CD4-positive, alpha-beta T cell (primary cell): ENCODE results near the gene NUDT8. TPM values are rescaled to one million over a fixed set of nuclear protein-coding genes. Genes with fewer than 3 reads are reported as not detected.

Experiments
- ATAC-seq: fragments of 200-7000 bp; cut with Tn5 transposase; one replicate; pipeline ENCODE4 v1.10.0; 2022; ENCODE audit warnings: mild to moderate bottlenecking; ENCODE audit not compliant: poor library complexity
- CTCF ChIA-PET: fragments of 350-600 bp; sonication (Branson Sonifier 250); formaldehyde crosslinking; loops from one replicate; lab custom pipeline; 2021; ENCODE audit warnings: antibody characterized with exemption, inconsistent platforms; lab: Charles Lee
- POLR2A ChIA-PET: fragments of 350-600 bp; sonication (Branson Sonifier 250); formaldehyde crosslinking; loops from one replicate; lab custom pipeline; 2021; ENCODE audit warnings: antibody characterized with exemption, inconsistent platforms; lab: Charles Lee
- DNase-seq, 14 experiments: peaks; one replicate each; pipeline ENCODE4 v3.0.0-alpha.2; 2013 to 2020; ENCODE audit warnings: mixed read lengths in 2 of 14
- H3K27ac ChIP-seq, 2 donors: one replicate each; pipeline versions ENCODE4 v1.5.1 to v1.7.0; 2013; ENCODE audit warnings: low read length in 2 of 2, low read depth in 1 of 2, mild to moderate bottlenecking in 1 of 2
- H3K27me3 ChIP-seq, 2 experiments: 1 replicate in 1 of 2; 2 replicates in 1 of 2; pipeline versions ENCODE4 v1.6.1 to v1.7.0; 2013; ENCODE audit warnings: low read length in 2 of 2, control low read depth in 1 of 2, mild to moderate bottlenecking in 1 of 2, moderate library complexity in 1 of 2; ENCODE audit not compliant: insufficient read depth in 2 of 2, control insufficient read depth in 1 of 2
- H3K36me3 ChIP-seq: one replicate; pipeline ENCODE4 v1.6.1; 2013; ENCODE audit warnings: low read length, control low read depth; ENCODE audit not compliant: insufficient read depth
- H3K4me1 ChIP-seq: one replicate; pipeline ENCODE4 v1.6.1; 2013; ENCODE audit warnings: low read length, control low read depth; ENCODE audit not compliant: insufficient read depth
- H3K4me3 ChIP-seq: one replicate; pipeline ENCODE4 v1.5.1; 2013; ENCODE audit warnings: mild to moderate bottlenecking, low read length, moderate library complexity
- H3K9me3 ChIP-seq, 2 experiments: 1 replicate in 1 of 2; 2 replicates in 1 of 2; pipeline versions ENCODE4 v1.6.1 to v1.7.0; 2013; ENCODE audit warnings: low read length in 2 of 2, mild to moderate bottlenecking in 2 of 2, control low read depth in 1 of 2, moderate library complexity in 1 of 2; ENCODE audit not compliant: control insufficient read depth in 1 of 2, insufficient read depth in 1 of 2
- H3K27ac Mint-ChIP-seq: one replicate; pipeline ENCODE4 v1.8.0; 2020; ENCODE audit warnings: mixed read lengths
- H3K27me3 Mint-ChIP-seq: one replicate; pipeline ENCODE4 v1.8.0; 2021; ENCODE audit warnings: mixed read lengths
- H3K36me3 Mint-ChIP-seq: one replicate; pipeline ENCODE4 v1.8.0; 2021; ENCODE audit warnings: low read depth, mixed read lengths
- H3K4me1 Mint-ChIP-seq: one replicate; pipeline ENCODE4 v1.8.0; 2021; ENCODE audit warnings: low read depth, mixed read lengths
- H3K4me3 Mint-ChIP-seq: one replicate; pipeline ENCODE4 v1.8.0; 2020; ENCODE audit warnings: mild to moderate bottlenecking, mixed read lengths
- H3K9me3 Mint-ChIP-seq: one replicate; pipeline ENCODE4 v1.8.0; 2020; ENCODE audit warnings: mixed read lengths
- CTCF ChIP-seq: fragments of 200-600 bp; IDR thresholded peaks from one replicate; pipeline ENCODE4 v1.8.0; 2022; ENCODE audit warnings: antibody characterized with exemption, mild to moderate bottlenecking
- intact Hi-C, 2 experiments: fragments of 100-400 bp; cut with DNase I in 1 of 2; cut with micrococcal nuclease in 1 of 2; formaldehyde crosslinking; loops; one replicate each; pipeline versions ENCODE4 v1.15.1 to v1.9.0; 2023 to 2025; cut with DNase I, micrococcal nuclease
- total RNA-seq, 174 experiments: library from RNA in 2 of 174; stranded (reverse) in 2 of 174; gene quantifications; one replicate each; pipeline ENCODE4 v1.2.3 and lab custom pipeline; 2021 to 2026

NUDT8 gene
- total RNA-seq, 2 experiments from 2014 or later, result 0.92 to 1.4 TPM

- intact Hi-C loops, result loop anchor here in 1 of 2 experiments (10.0 kb wide), 1 partner anchor 150 kb away; no protein-coding TSS in a partner anchor
- no peaks in the 10 kb centered on the region for H3K27me3 ChIP-seq
- H3K4me1 ChIP-seq, result no peaks in the 10 kb centered on the region
- DNase-seq (peak in 1 of 14 experiments; percentile 7), ATAC-seq (no peak)
- no peaks in the 10 kb centered on the region for H3K27me3 Mint-ChIP-seq
- H3K36me3 ChIP-seq, result no peaks in the 10 kb centered on the region
- no peaks in the 10 kb centered on the region for H3K9me3 Mint-ChIP-seq
- H3K27ac Mint-ChIP-seq, result no peak overlapping the region
- no peaks in the 10 kb centered on the region for H3K9me3 ChIP-seq
- ChIA-PET POLR2A (no interaction called here), CTCF (no interaction called here)
- no peak overlapping the region for H3K4me3 ChIP-seq
- H3K36me3 Mint-ChIP-seq, result no peaks in the 10 kb centered on the region
- no peaks in the 10 kb centered on the region for H3K4me1 Mint-ChIP-seq
- no peak overlapping the region for H3K4me3 Mint-ChIP-seq
- TF ChIP-seq CTCF, result no peak
- no peak overlapping the region for H3K27ac ChIP-seq
These were observed 35.2 kb upstream of the NUDT8 start for GRCh38 chr11:67664696-67665540.

GRCh38 chr11:67664213-67664585, 34.5 kb upstream of the NUDT8 start:
- no peak overlapping the region for H3K27ac Mint-ChIP-seq
- no peaks in the 10 kb centered on the region for H3K9me3 Mint-ChIP-seq
- Histone ChIP-seq H3K4me1 (peaks cover 2% of the 10 kb centered on the region), H3K27me3 (no peaks in the 10 kb centered on the region), H3K9me3 (no peaks in the 10 kb centered on the region), H3K36me3 (no peaks in the 10 kb centered on the region), H3K4me3 (no peak overlapping the region), H3K27ac (no peak overlapping the region)
- no peak overlapping the region for H3K4me3 Mint-ChIP-seq
- ChIA-PET CTCF (no interaction called here), POLR2A (no interaction called here)
- H3K36me3 Mint-ChIP-seq, result no peaks in the 10 kb centered on the region
- ATAC-seq, result no peak
- no peak for DNase-seq
- no peak for TF ChIP-seq CTCF
- H3K4me1 Mint-ChIP-seq, result no peaks in the 10 kb centered on the region
- intact Hi-C loops, result loop anchor here in 1 of 2 experiments (10.0 kb wide), 1 partner anchor 149 kb away; no protein-coding TSS in a partner anchor
- no peaks in the 10 kb centered on the region for H3K27me3 Mint-ChIP-seq

GRCh38 chr11:67663532-67664212, 33.9 kb upstream of the NUDT8 start:
- H3K4me3 ChIP-seq, result no peak overlapping the region
- no peaks in the 10 kb centered on the region for H3K27me3 ChIP-seq
- H3K36me3 ChIP-seq, result no peaks in the 10 kb centered on the region
- Mint-ChIP-seq H3K9me3 (no peaks in the 10 kb centered on the region), H3K36me3 (no peaks in the 10 kb centered on the region), H3K27ac (no peak overlapping the region), H3K4me1 (no peaks in the 10 kb centered on the region), H3K27me3 (no peaks in the 10 kb centered on the region), H3K4me3 (no peak overlapping the region)
- intact Hi-C loops, result loop anchor here in 1 of 2 experiments (10.0 kb wide), 1 partner anchor 149 kb away; no protein-coding TSS in a partner anchor
- H3K27ac ChIP-seq, result no peak overlapping the region
- ATAC-seq (no peak), DNase-seq (peak in 1 of 14 experiments; percentile 7)
- TF ChIP-seq CTCF, result no peak
- CTCF ChIA-PET, result no interaction called here
- H3K4me1 ChIP-seq, result peaks cover 3% of the 10 kb centered on the region
- no peaks in the 10 kb centered on the region for H3K9me3 ChIP-seq
- POLR2A ChIA-PET, result no interaction called here
